K562 (cell line): ENCODE measurements around the gene TMEM132D. TPM values are rescaled to one million over a fixed set of nuclear protein-coding genes. Genes with fewer than 3 reads are reported as not detected.

Experiments used
- DPF2 ChIP-seq: fragments of 450-650 bp; IDR thresholded peaks from 2 replicates; pipeline ENCODE4 v1.6.1; 2016
- MAFF ChIP-seq: IDR thresholded peaks from 2 replicates; pipeline ENCODE4 v1.6.1; 2012; ENCODE audit warnings: low read length, improper control_type of control experiment
- MEIS2 ChIP-seq: fragments of 450-650 bp; IDR thresholded peaks from 2 replicates; pipeline ENCODE4 v1.6.1; 2014; ENCODE audit warnings: mild to moderate bottlenecking; ENCODE audit not compliant: partially characterized antibody
- NEUROD1 ChIP-seq: fragments of 150-350 bp; IDR thresholded peaks from 2 replicates; pipeline ENCODE4 v1.6.1; 2014; ENCODE audit warnings: borderline replicate concordance, low read length, low read depth; ENCODE audit not compliant: partially characterized antibody
- NFATC3 ChIP-seq: fragments of 450-650 bp; IDR thresholded peaks from 2 replicates; pipeline ENCODE4 v1.6.1; 2017; ENCODE audit warnings: mild to moderate bottlenecking
- RUNX1 ChIP-seq: sonication (generic); IDR thresholded peaks from 2 replicates; pipeline ENCODE4 v1.6.1; 2016; ENCODE audit warnings: antibody characterized with exemption, low read depth
- STAG1 ChIP-seq: sonication (generic); formaldehyde crosslinking; IDR thresholded peaks from 2 replicates; pipeline ENCODE4 v1.5.0; 2020; ENCODE audit warnings: missing genetic modification reagents, borderline replicate concordance
- polyA plus RNA-seq, 8 experiments: library from polyadenylated mRNA; depleted of rRNA in 4 of 8; stranded (reverse) in 5 of 8; unstranded in 3 of 8; fragments of >200 nt; fragmentation: Nextera tagmentation in 2 of 8; fragmentation: Illumina TruSeq in 1 of 8; extraction: Ambion mirVana in 2 of 8; extraction: Trizol in 1 of 8; gene quantifications; 2 replicates each; pipeline versions ENCODE4 v1.2.1 to v1.2.3, GENCODE V29; 2011 to 2014; ENCODE audit warnings: inconsistent platforms in 1 of 8, missing spikeins in 1 of 8
- total RNA-seq, 7 experiments: library from RNA; depleted of rRNA in 6 of 7; stranded (reverse); fragments of >200 nt in 6 of 7; fragmentation: Illumina TruSeq in 2 of 7; extraction: Trizol in 2 of 7; gene quantifications; 2 replicates each; pipeline versions ENCODE4 v1.2.1 to v1.2.3, GENCODE V29; 2011 to 2021; ENCODE audit warnings: low replicate concordance in 1 of 7
- TF ChIP-seq, protein P1 (sequence below): sonication (generic); formaldehyde crosslinking; IDR thresholded peaks from 2 replicates; pipeline ENCODE4 v1.9.0; 2022; ENCODE audit warnings: mild to moderate bottlenecking, missing genetic modification reagents
- TF ChIP-seq, protein P2 (sequence below): fragments of 250-450 bp; sonication (Bioruptor Pico); IDR thresholded peaks from 2 replicates; pipeline ENCODE4 v1.9.0; 2021; ENCODE audit warnings: mild to moderate bottlenecking
- TF ChIP-seq, protein P3 (sequence below): IDR thresholded peaks from 2 replicates; pipeline ENCODE4 v1.6.1; 2016; ENCODE audit warnings: missing genetic modification characterization, missing compliant biosample characterization
- TF ChIP-seq, protein P4 (sequence below): fragments of 450-650 bp; conservative IDR thresholded peaks from 2 replicates; pipeline ENCODE4 v1.6.1; 2016; ENCODE audit warnings: missing genetic modification characterization, low read depth, mild to moderate bottlenecking, missing compliant biosample characterization, moderate library complexity
- TF ChIP-seq, protein P5 (sequence below), 2 experiments: fragments of 450-650 bp in 1 of 2; sonication (generic) in 1 of 2; formaldehyde crosslinking in 1 of 2; IDR thresholded peaks; 2 replicates each; pipeline versions ENCODE4 v1.7.1 to v1.9.0; 2016 to 2022; ENCODE audit warnings: inconsistent platforms in 1 of 2, mild to moderate bottlenecking in 1 of 2, missing genetic modification reagents in 1 of 2
- TF ChIP-seq, protein P6 (sequence below), 2 experiments: fragments of 450-650 bp; conservative IDR thresholded peaks; 2 replicates each; pipeline ENCODE4 v1.6.1; 2017; ENCODE audit warnings: mild to moderate bottlenecking in 2 of 2, moderate library complexity in 2 of 2

The TMEM132D gene
- total and polyA plus RNA-seq, 9 of the 15 experiments (the other 6 are each of a cell fraction or from before 2014, with no cell fraction given) = not detected

DNA sequence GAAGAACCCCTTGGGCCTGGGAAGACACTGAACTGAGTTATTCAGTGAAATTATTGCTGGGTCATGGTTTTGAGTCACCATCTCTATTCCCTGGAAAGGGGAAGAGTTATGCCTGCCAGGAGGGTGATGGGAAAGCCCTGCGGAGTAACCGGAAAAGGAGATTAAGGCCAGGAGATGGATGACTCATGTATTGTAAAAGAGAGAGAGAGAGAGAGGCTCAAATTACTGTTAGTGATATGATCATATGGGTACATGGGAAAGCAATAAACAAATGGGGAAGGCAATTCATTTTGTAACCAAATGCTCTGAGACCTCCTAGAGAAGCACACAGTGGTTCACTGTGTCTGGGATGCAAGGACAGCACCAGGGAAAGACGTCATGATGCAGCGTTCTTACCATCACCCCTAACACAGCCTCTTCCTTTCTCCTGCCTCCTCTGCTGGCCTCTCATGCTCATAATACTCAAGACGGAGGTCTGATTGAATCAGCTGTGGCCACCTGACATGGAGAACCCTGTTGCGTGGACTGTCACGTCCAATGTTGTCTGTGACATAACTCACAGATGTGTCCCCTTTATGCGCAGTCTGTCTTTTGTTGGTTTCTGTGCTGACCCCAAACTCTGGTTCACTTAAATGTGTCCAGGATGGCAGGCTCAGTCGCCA is 243.7 kb downstream of the TMEM132D start (continued):
- TF ChIP-seq, protein P1, sequence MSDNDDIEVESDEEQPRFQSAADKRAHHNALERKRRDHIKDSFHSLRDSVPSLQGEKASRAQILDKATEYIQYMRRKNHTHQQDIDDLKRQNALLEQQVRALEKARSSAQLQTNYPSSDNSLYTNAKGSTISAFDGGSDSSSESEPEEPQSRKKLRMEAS (CRISPR knock-in tag) = no peak
- TF ChIP-seq RUNX1 = no peak
- TF ChIP-seq, protein P2, sequence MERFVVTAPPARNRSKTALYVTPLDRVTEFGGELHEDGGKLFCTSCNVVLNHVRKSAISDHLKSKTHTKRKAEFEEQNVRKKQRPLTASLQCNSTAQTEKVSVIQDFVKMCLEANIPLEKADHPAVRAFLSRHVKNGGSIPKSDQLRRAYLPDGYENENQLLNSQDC (CRISPR knock-in tag) = no peak
- TF ChIP-seq, protein P3, sequence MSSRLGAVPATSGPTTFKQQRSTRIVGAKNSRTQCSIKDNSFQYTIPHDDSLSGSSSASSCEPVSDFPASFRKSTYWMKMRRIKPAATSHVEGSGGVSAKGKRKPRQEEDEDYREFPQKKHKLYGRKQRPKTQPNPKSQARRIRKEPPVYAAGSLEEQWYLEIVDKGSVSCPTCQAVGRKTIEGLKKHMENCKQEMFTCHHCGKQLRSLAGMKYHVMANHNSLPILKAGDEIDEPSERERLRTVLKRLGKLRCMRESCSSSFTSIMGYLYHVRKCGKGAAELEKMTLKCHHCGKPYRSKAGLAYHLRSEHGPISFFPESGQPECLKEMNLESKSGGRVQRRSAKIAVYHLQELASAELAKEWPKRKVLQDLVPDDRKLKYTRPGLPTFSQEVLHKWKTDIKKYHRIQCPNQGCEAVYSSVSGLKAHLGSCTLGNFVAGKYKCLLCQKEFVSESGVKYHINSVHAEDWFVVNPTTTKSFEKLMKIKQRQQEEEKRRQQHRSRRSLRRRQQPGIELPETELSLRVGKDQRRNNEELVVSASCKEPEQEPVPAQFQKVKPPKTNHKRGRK (tag) = no peak
- TF ChIP-seq, protein P4, sequence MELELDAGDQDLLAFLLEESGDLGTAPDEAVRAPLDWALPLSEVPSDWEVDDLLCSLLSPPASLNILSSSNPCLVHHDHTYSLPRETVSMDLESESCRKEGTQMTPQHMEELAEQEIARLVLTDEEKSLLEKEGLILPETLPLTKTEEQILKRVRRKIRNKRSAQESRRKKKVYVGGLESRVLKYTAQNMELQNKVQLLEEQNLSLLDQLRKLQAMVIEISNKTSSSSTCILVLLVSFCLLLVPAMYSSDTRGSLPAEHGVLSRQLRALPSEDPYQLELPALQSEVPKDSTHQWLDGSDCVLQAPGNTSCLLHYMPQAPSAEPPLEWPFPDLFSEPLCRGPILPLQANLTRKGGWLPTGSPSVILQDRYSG (tag) = no peak
- peak; percentile 81 for TF ChIP-seq MAFF
- TF ChIP-seq STAG1 (CRISPR knock-in tag) = no peak
- TF ChIP-seq DPF2 = peak; percentile 94
- TF ChIP-seq MEIS2 = peak; percentile 77
- no peak for TF ChIP-seq NFATC3
- TF ChIP-seq, protein P5, sequence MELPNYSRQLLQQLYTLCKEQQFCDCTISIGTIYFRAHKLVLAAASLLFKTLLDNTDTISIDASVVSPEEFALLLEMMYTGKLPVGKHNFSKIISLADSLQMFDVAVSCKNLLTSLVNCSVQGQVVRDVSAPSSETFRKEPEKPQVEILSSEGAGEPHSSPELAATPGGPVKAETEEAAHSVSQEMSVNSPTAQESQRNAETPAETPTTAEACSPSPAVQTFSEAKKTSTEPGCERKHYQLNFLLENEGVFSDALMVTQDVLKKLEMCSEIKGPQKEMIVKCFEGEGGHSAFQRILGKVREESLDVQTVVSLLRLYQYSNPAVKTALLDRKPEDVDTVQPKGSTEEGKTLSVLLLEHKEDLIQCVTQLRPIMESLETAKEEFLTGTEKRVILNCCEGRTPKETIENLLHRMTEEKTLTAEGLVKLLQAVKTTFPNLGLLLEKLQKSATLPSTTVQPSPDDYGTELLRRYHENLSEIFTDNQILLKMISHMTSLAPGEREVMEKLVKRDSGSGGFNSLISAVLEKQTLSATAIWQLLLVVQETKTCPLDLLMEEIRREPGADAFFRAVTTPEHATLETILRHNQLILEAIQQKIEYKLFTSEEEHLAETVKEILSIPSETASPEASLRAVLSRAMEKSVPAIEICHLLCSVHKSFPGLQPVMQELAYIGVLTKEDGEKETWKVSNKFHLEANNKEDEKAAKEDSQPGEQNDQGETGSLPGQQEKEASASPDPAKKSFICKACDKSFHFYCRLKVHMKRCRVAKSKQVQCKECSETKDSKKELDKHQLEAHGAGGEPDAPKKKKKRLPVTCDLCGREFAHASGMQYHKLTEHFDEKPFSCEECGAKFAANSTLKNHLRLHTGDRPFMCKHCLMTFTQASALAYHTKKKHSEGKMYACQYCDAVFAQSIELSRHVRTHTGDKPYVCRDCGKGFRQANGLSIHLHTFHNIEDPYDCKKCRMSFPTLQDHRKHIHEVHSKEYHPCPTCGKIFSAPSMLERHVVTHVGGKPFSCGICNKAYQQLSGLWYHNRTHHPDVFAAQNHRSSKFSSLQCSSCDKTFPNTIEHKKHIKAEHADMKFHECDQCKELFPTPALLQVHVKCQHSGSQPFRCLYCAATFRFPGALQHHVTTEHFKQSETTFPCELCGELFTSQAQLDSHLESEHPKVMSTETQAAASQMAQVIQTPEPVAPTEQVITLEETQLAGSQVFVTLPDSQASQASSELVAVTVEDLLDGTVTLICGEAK (IDR thresholded peaks at IDR 0.05) = no peak
- TF ChIP-seq, protein P5 (CRISPR knock-in tag; IDR thresholded peaks at IDR 0.05) = no peak
- peak; percentile 26 for TF ChIP-seq NEUROD1
- TF ChIP-seq, protein P6, sequence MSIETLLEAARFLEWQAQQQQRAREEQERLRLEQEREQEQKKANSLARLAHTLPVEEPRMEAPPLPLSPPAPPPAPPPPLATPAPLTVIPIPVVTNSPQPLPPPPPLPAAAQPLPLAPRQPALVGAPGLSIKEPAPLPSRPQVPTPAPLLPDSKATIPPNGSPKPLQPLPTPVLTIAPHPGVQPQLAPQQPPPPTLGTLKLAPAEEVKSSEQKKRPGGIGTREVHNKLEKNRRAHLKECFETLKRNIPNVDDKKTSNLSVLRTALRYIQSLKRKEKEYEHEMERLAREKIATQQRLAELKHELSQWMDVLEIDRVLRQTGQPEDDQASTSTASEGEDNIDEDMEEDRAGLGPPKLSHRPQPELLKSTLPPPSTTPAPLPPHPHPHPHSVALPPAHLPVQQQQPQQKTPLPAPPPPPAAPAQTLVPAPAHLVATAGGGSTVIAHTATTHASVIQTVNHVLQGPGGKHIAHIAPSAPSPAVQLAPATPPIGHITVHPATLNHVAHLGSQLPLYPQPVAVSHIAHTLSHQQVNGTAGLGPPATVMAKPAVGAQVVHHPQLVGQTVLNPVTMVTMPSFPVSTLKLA (conservative IDR thresholded peaks at IDR 0.05) = peak in 1 of 2 experiments; percentile 36; a peak in 2 of 4 replicates
